ENCODE results near the gene CAMSAP2. TPM values are rescaled to one million over a fixed set of nuclear protein-coding genes. Genes with fewer than 3 reads are reported as not detected.

Gene CAMSAP2
- total RNA-seq, 1 experiment from 2014 or later, result 20.7 TPM

GRCh38 chr1:200873671-200874397 is 135.1 kb downstream of the CAMSAP2 start (continued):
- TF ChIP-seq, protein P1, sequence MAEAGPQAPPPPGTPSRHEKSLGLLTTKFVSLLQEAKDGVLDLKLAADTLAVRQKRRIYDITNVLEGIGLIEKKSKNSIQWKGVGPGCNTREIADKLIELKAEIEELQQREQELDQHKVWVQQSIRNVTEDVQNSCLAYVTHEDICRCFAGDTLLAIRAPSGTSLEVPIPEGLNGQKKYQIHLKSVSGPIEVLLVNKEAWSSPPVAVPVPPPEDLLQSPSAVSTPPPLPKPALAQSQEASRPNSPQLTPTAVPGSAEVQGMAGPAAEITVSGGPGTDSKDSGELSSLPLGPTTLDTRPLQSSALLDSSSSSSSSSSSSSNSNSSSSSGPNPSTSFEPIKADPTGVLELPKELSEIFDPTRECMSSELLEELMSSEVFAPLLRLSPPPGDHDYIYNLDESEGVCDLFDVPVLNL (CRISPR knock-in tag; IDR thresholded peaks at IDR 0.05; ENCODE audit: borderline replicate concordance, low read depth), result no peak; the same call in 1 of the 2 replicates
- TF ChIP-seq IRF1 (CRISPR knock-in tag; IDR thresholded peaks at IDR 0.05) (no peak), NR3C1 (CRISPR knock-in tag; conservative IDR thresholded peaks at IDR 0.05; ENCODE audit: low read depth) (no peak), ZNF416 (CRISPR knock-in tag; IDR thresholded peaks at IDR 0.05) (no peak), ATF2 (CRISPR knock-in tag; IDR thresholded peaks at IDR 0.05; ENCODE audit: borderline replicate concordance, low read depth) (no peak), NR1H2 (CRISPR knock-in tag; IDR thresholded peaks at IDR 0.05) (0 out of 2 replicates have a peak, but pooled peaks have one; percentile 35), ZNF671 (CRISPR knock-in tag; IDR thresholded peaks at IDR 0.05) (no peak), MYBL2 (CRISPR knock-in tag; IDR thresholded peaks at IDR 0.05) (0 out of 2 replicates have a peak, but pooled peaks have one; percentile 56), ZNF425 (CRISPR knock-in tag; conservative IDR thresholded peaks at IDR 0.05) (no peak), MAX (CRISPR knock-in tag; IDR thresholded peaks at IDR 0.05) (no peak; the same call in 1 of the 2 replicates), ZNF121 (CRISPR knock-in tag; IDR thresholded peaks at IDR 0.05) (no peak), E2F5 (CRISPR knock-in tag; IDR thresholded peaks at IDR 0.05) (peak; percentile 57), ZNF232 (CRISPR knock-in tag; IDR thresholded peaks at IDR 0.05) (peak; percentile 5; the same call in 1 of the 2 replicates), CDX4 (CRISPR knock-in tag; IDR thresholded peaks at IDR 0.05; ENCODE audit: borderline replicate concordance) (no peak), ZNF317 (CRISPR knock-in tag; IDR thresholded peaks at IDR 0.05; ENCODE audit: borderline replicate concordance, low read depth) (no peak; the same call in 1 of the 2 replicates), CTCF (IDR thresholded peaks at IDR 0.05) (no peak), PRRX2 (CRISPR knock-in tag; IDR thresholded peaks at IDR 0.05) (no peak), ZNF263 (CRISPR knock-in tag; IDR thresholded peaks at IDR 0.05; ENCODE audit: low read depth) (peak; percentile 49; the same call in 1 of the 2 replicates), TP53 (CRISPR knock-in tag; IDR thresholded peaks at IDR 0.05) (0 out of 2 replicates have a peak, but pooled peaks have one; percentile 66), ZSCAN18 (CRISPR knock-in tag; IDR thresholded peaks at IDR 0.05) (no peak)
- TF ChIP-seq, protein P2, sequence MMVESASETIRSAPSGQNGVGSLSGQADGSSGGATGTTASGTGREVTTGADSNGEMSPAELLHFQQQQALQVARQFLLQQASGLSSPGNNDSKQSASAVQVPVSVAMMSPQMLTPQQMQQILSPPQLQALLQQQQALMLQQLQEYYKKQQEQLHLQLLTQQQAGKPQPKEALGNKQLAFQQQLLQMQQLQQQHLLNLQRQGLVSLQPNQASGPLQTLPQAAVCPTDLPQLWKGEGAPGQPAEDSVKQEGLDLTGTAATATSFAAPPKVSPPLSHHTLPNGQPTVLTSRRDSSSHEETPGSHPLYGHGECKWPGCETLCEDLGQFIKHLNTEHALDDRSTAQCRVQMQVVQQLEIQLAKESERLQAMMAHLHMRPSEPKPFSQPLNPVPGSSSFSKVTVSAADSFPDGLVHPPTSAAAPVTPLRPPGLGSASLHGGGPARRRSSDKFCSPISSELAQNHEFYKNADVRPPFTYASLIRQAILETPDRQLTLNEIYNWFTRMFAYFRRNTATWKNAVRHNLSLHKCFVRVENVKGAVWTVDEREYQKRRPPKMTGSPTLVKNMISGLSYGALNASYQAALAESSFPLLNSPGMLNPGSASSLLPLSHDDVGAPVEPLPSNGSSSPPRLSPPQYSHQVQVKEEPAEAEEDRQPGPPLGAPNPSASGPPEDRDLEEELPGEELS (CRISPR knock-in tag; IDR thresholded peaks at IDR 0.05), result 0 out of 2 replicates have a peak, but pooled peaks have one; percentile 24
